GM21825 (cell line): Measurements from ENCODE around the gene PHETA1.

Experiments used
- ATAC-seq: cut with Tn5 transposase; IDR thresholded peaks from one replicate; pipeline ENCODE4 v1.9.1; 2021; ENCODE audit warnings: mild to moderate bottlenecking, moderate library complexity; ENCODE audit not compliant: unreplicated experiment

PHETA1 gene

GRCh38 chr12:111328138-111328537 lies 40.8 kb downstream of the PHETA1 start:
- no peak for ATAC-seq

GRCh38 chr12:111327474-111327873 lies 41.4 kb downstream of the PHETA1 start:
- ATAC-seq, result no peak

- ATAC-seq, result no peak
These were observed 46.3 kb downstream of the PHETA1 start for GRCh38 chr12:111322336-111323250.

- no peak for ATAC-seq
These were observed 47.6 kb downstream of the PHETA1 start for GRCh38 chr12:111321317-111321716.

- ATAC-seq, result no peak
These were observed 48.4 kb downstream of the PHETA1 start for GRCh38 chr12:111320258-111321050.

GRCh38 chr12:111319600-111320257 lies 49.2 kb downstream of the PHETA1 start:
- no peak for ATAC-seq

- ATAC-seq, result no peak
These were observed 50.4 kb downstream of the PHETA1 start for GRCh38 chr12:111318450-111318849.

- no peak for ATAC-seq
These were observed 52.2 kb downstream of the PHETA1 start for GRCh38 chr12:111316671-111317070.

GRCh38 chr12:111314953-111315539 lies 53.8 kb downstream of the PHETA1 start:
- no peak for ATAC-seq

- no peak for ATAC-seq
These were observed 55.0 kb downstream of the PHETA1 start for GRCh38 chr12:111313833-111314259.

GRCh38 chr12:111312708-111313107 lies 56.2 kb downstream of the PHETA1 start:
- no peak for ATAC-seq

- no peak for ATAC-seq
These were observed 56.9 kb downstream of the PHETA1 start for GRCh38 chr12:111312016-111312415.

- no peak for ATAC-seq
These were observed 57.9 kb downstream of the PHETA1 start for GRCh38 chr12:111311011-111311410.
